ENCODE data around the gene MRPL47.

- no peak for TF ChIP-seq GATA2 (IDR thresholded peaks at IDR 0.05; ENCODE audit: low read depth, low read length)
- TF ChIP-seq GATA3 (IDR thresholded peaks at IDR 0.05; ENCODE audit: low read depth, low read length) = no peak
Measured at GRCh38 chr3:179652447-179653095, 48.1 kb upstream of the MRPL47 start, which contains the start of gene USP13.

All from SH-SY5Y (cell line).